Measurements from ENCODE around the gene MALL.
"Not testable (repeated sequence)": the region's sequence is repeated elsewhere in the genome, so short reads cannot be mapped to it uniquely, and the experiment has no call there.

Gene MALL

GRCh38 chr2:110101280-110101844 is 14.3 kb downstream of the MALL start:
- Histone ChIP-seq H3K9me3 (ENCODE audit: low read length) (no peaks in the 10 kb centered on the region), H3K9ac (ENCODE audit: low read length) (no peak overlapping the region), H3K27me3 (ENCODE audit: insufficient read depth, low read length) (no peaks in the 10 kb centered on the region), H3K9me2 (ENCODE audit: low read depth, low read length) (no peaks in the 10 kb centered on the region), H3K79me2 (ENCODE audit: insufficient read depth, low read length) (no peaks in the 10 kb centered on the region), H3K4me3 (ENCODE audit: low read depth, low read length, poor library complexity, severe bottlenecking) (no peak overlapping the region), H4K20me1 (ENCODE audit: insufficient read depth, low read length) (no peaks in the 10 kb centered on the region), H3K27ac (ENCODE audit: low read depth, low read length, poor library complexity, severe bottlenecking) (no peak overlapping the region), H3F3A (ENCODE audit: insufficient read depth, low read length) (no peaks in the 10 kb centered on the region), H3K36me3 (ENCODE audit: insufficient read depth, low read length) (no peaks in the 10 kb centered on the region), H2AFZ (ENCODE audit: low read length) (no peak overlapping the region), H3K4me1 (ENCODE audit: insufficient read depth, low read length, severe bottlenecking) (no peaks in the 10 kb centered on the region), H3K4me2 (ENCODE audit: low read length) (no peak overlapping the region)
- TF ChIP-seq CTCF (IDR thresholded peaks at IDR 0.05; ENCODE audit: low read length) (no peak), EZH2 (IDR thresholded peaks at IDR 0.05; ENCODE audit: borderline replicate concordance, low read length) (no peak)

- H3K9ac ChIP-seq (ENCODE audit: low read length); H3K27ac ChIP-seq (ENCODE audit: low read depth, low read length, poor library complexity, severe bottlenecking); H3F3A ChIP-seq (ENCODE audit: insufficient read depth, low read length): not testable (repeated sequence)
Observed at GRCh38 chr2:110100880-110101279, 14.7 kb downstream of the MALL start.

GRCh38 chr2:110100480-110100879 is 15.1 kb downstream of the MALL start:
- Histone ChIP-seq H3K79me2 (ENCODE audit: insufficient read depth, low read length) (no peaks in the 10 kb centered on the region), H3K4me2 (ENCODE audit: low read length) (no peak overlapping the region), H3K9me3 (ENCODE audit: low read length) (no peaks in the 10 kb centered on the region), H3K9ac (ENCODE audit: low read length) (no peak overlapping the region), H2AFZ (ENCODE audit: low read length) (no peak overlapping the region), H3K27me3 (ENCODE audit: insufficient read depth, low read length) (peaks cover 3% of the 10 kb centered on the region; the same call in 1 of the 2 replicates), H3K36me3 (ENCODE audit: insufficient read depth, low read length) (no peaks in the 10 kb centered on the region), H3F3A (ENCODE audit: insufficient read depth, low read length) (no peaks in the 10 kb centered on the region), H3K4me3 (ENCODE audit: low read depth, low read length, poor library complexity, severe bottlenecking) (no peak overlapping the region), H3K27ac (ENCODE audit: low read depth, low read length, poor library complexity, severe bottlenecking) (no peak overlapping the region), H4K20me1 (ENCODE audit: insufficient read depth, low read length) (no peaks in the 10 kb centered on the region), H3K9me2 (ENCODE audit: low read depth, low read length) (no peaks in the 10 kb centered on the region), H3K4me1 (ENCODE audit: insufficient read depth, low read length, severe bottlenecking) (no peaks in the 10 kb centered on the region)
- no peak for TF ChIP-seq CTCF (IDR thresholded peaks at IDR 0.05; ENCODE audit: low read length)
- no peak for TF ChIP-seq EZH2 (IDR thresholded peaks at IDR 0.05; ENCODE audit: borderline replicate concordance, low read length)

More at GRCh38 chr2:110100880-110101279, 14.7 kb downstream of the MALL start:
- H3K4me2 ChIP-seq (ENCODE audit: low read length); H2AFZ ChIP-seq (ENCODE audit: low read length); H3K4me1 ChIP-seq (ENCODE audit: insufficient read depth, low read length, severe bottlenecking); H3K36me3 ChIP-seq (ENCODE audit: insufficient read depth, low read length); H3K27me3 ChIP-seq (ENCODE audit: insufficient read depth, low read length); H3K9me3 ChIP-seq (ENCODE audit: low read length); H3K79me2 ChIP-seq (ENCODE audit: insufficient read depth, low read length); H4K20me1 ChIP-seq (ENCODE audit: insufficient read depth, low read length); H3K9me2 ChIP-seq (ENCODE audit: low read depth, low read length); H3K4me3 ChIP-seq (ENCODE audit: low read depth, low read length, poor library complexity, severe bottlenecking): not testable (repeated sequence)

All from OCI-LY1 (cell line).